NCI-H2107 (cell line): ENCODE results near the gene GDPD4.
A peak's percentile ranks its signal among the peaks of the same experiment; 100 is the strongest.

Source experiments
- DNase-seq: peaks from one replicate; lab custom pipeline; 2025; lab: John Stamatoyannopoulos, UW

The GDPD4 gene

GRCh38 chr11:77189588-77190210 lies 111.8 kb downstream of the GDPD4 start:
- no peak for DNase-seq

- no peak for DNase-seq
Observed at GRCh38 chr11:77188633-77189491, 112.6 kb downstream of the GDPD4 start.

GRCh38 chr11:77187776-77188632 lies 113.5 kb downstream of the GDPD4 start:
- DNase-seq: peak; percentile 51

- no peak for DNase-seq
Observed at GRCh38 chr11:77187111-77187750, 114.3 kb downstream of the GDPD4 start.

- no peak for DNase-seq
Observed at GRCh38 chr11:77186302-77186701, 115.2 kb downstream of the GDPD4 start.

GRCh38 chr11:77184136-77184860 lies 117.2 kb downstream of the GDPD4 start:
- DNase-seq: no peak

GRCh38 chr11:77183431-77183984 lies 118.0 kb downstream of the GDPD4 start:
- DNase-seq: no peak

- no peak for DNase-seq
Observed at GRCh38 chr11:77182542-77183430, 118.7 kb downstream of the GDPD4 start.

GRCh38 chr11:77181799-77182541 lies 119.5 kb downstream of the GDPD4 start:
- DNase-seq: no peak

GRCh38 chr11:77181226-77181625 lies 120.3 kb downstream of the GDPD4 start:
- DNase-seq: no peak

GRCh38 chr11:77180346-77180745 lies 121.1 kb downstream of the GDPD4 start:
- no peak for DNase-seq

- no peak for DNase-seq
Observed at GRCh38 chr11:77179681-77180080, 121.8 kb downstream of the GDPD4 start.

GRCh38 chr11:77179048-77179447 lies 122.4 kb downstream of the GDPD4 start:
- no peak for DNase-seq

GRCh38 chr11:77178150-77178549 lies 123.3 kb downstream of the GDPD4 start:
- no peak for DNase-seq

- no peak for DNase-seq
Observed at GRCh38 chr11:77176996-77177395, 124.5 kb downstream of the GDPD4 start.

GRCh38 chr11:77175869-77176539 lies 125.5 kb downstream of the GDPD4 start:
- no peak for DNase-seq

- DNase-seq: no peak
Observed at GRCh38 chr11:77175021-77175842, 126.3 kb downstream of the GDPD4 start.

GRCh38 chr11:77174559-77174958 lies 126.9 kb downstream of the GDPD4 start:
- DNase-seq: no peak
